H9 (cell line): Measurements from ENCODE around the gene KCNK5. TPM values are rescaled to one million over a fixed set of nuclear protein-coding genes. Genes with fewer than 3 reads are reported as not detected.
A peak's percentile ranks its signal among the peaks of the same experiment; 100 is the strongest.

Source experiments
- DNase-seq: peaks from one replicate; pipeline ENCODE4 v3.0.0-alpha.2; 2017
- H2AFZ ChIP-seq: one replicate; pipeline ENCODE4 v1.6.1; 2013; ENCODE audit warnings: mild to moderate bottlenecking, low read length, control low read depth, moderate library complexity
- H2AK5ac ChIP-seq: 2 replicates; pipeline ENCODE4 v1.6.1; 2013; ENCODE audit warnings: low read length, control low read depth, mixed read lengths; ENCODE audit not compliant: insufficient read length
- H2BK120ac ChIP-seq: one replicate; pipeline ENCODE4 v1.6.1; 2013; ENCODE audit warnings: low read depth, mild to moderate bottlenecking, low read length, control low read depth, inconsistent platforms; ENCODE audit not compliant: poor library complexity, severe bottlenecking
- H2BK12ac ChIP-seq: 2 replicates; pipeline ENCODE4 v1.6.1; 2013; ENCODE audit warnings: low read length, control low read depth, mixed read lengths, low read depth; ENCODE audit not compliant: insufficient read length
- H2BK15ac ChIP-seq: 2 replicates; pipeline ENCODE4 v1.6.1; 2013; ENCODE audit warnings: low read depth, low read length, control low read depth
- H2BK20ac ChIP-seq: one replicate; pipeline ENCODE4 v1.6.1; 2013; ENCODE audit warnings: low read depth, mild to moderate bottlenecking, low read length, control low read depth, inconsistent platforms; ENCODE audit not compliant: poor library complexity, severe bottlenecking
- H2BK5ac ChIP-seq: 2 replicates; pipeline ENCODE4 v1.6.1; 2013; ENCODE audit warnings: low read length, control low read depth, mixed read lengths; ENCODE audit not compliant: insufficient read length
- H3K14ac ChIP-seq: 2 replicates; pipeline ENCODE4 v1.6.1; 2013; ENCODE audit warnings: low read length, control low read depth; ENCODE audit not compliant: insufficient read depth
- H3K18ac ChIP-seq: 2 replicates; pipeline ENCODE4 v1.6.1; 2013; ENCODE audit warnings: low read depth, mild to moderate bottlenecking, mixed read lengths, low read length, control low read depth; ENCODE audit not compliant: insufficient read length
- H3K23ac ChIP-seq: 2 replicates; pipeline ENCODE4 v1.6.1; 2013; ENCODE audit warnings: low read length, control low read depth, mixed read lengths, low read depth; ENCODE audit not compliant: insufficient read length
- H3K23me2 ChIP-seq: 2 replicates; pipeline ENCODE4 v1.6.1; 2013; ENCODE audit warnings: low read depth, mild to moderate bottlenecking, mixed read lengths, low read length, control low read depth; ENCODE audit not compliant: insufficient read length, poor library complexity, severe bottlenecking
- H3K27ac ChIP-seq: 2 replicates; pipeline ENCODE4 v1.5.1; 2013; ENCODE audit warnings: low read length, control low read depth, mixed read lengths, low read depth; ENCODE audit not compliant: insufficient read length
- H3K27me3 ChIP-seq: 2 replicates; pipeline ENCODE4 v1.6.1; 2013; ENCODE audit warnings: low read length, control low read depth, inconsistent platforms; ENCODE audit not compliant: insufficient read depth
- H3K4ac ChIP-seq: 2 replicates; pipeline ENCODE4 v1.6.1; 2013; ENCODE audit warnings: low read depth, mild to moderate bottlenecking, control low read depth, inconsistent platforms, low read length, moderate library complexity
- H3K4me1 ChIP-seq: 2 replicates; pipeline ENCODE4 v1.6.1; 2013; ENCODE audit warnings: low read length, control low read depth, inconsistent platforms; ENCODE audit not compliant: insufficient read depth
- H3K4me2 ChIP-seq: 2 replicates; pipeline ENCODE4 v1.6.1; 2013; ENCODE audit warnings: low read length, control low read depth, mixed read lengths; ENCODE audit not compliant: insufficient read length, insufficient read depth
- H3K56ac ChIP-seq: 2 replicates; pipeline ENCODE4 v1.6.1; 2013; ENCODE audit warnings: low read depth, mild to moderate bottlenecking, mixed read lengths, low read length, control low read depth; ENCODE audit not compliant: insufficient read length
- H3K79me1 ChIP-seq: 2 replicates; pipeline ENCODE4 v1.6.1; 2013; ENCODE audit warnings: low read depth, mild to moderate bottlenecking, moderate library complexity, low read length, control low read depth, inconsistent platforms; ENCODE audit not compliant: insufficient read depth, poor library complexity, severe bottlenecking
- H3K79me2 ChIP-seq: 2 replicates; pipeline ENCODE4 v1.6.1; 2013; ENCODE audit warnings: low read length, control low read depth, inconsistent platforms; ENCODE audit not compliant: insufficient read depth
- H3K9ac ChIP-seq: 2 replicates; pipeline ENCODE4 v1.6.1; 2013; ENCODE audit warnings: low read length, control low read depth, mixed read lengths; ENCODE audit not compliant: insufficient read length; ENCODE audit errors: extremely low read depth
- H3K9me3 ChIP-seq: one replicate; pipeline ENCODE4 v1.6.1; 2013; ENCODE audit warnings: low read depth, low read length, inconsistent platforms; ENCODE audit not compliant: control insufficient read depth
- H3T11ph ChIP-seq: one replicate; pipeline ENCODE4 v1.6.1; 2013; ENCODE audit warnings: mild to moderate bottlenecking, low read length, control low read depth, inconsistent platforms
- H4K20me1 ChIP-seq: one replicate; pipeline ENCODE4 v1.6.1; 2013; ENCODE audit not compliant: control insufficient read depth, insufficient read length, insufficient read depth
- H4K5ac ChIP-seq: 2 replicates; pipeline ENCODE4 v1.6.1; 2013; ENCODE audit warnings: low read depth, mild to moderate bottlenecking, mixed read lengths, low read length, control low read depth; ENCODE audit not compliant: insufficient read length
- H4K8ac ChIP-seq: replicated peaks from 2 replicates; pipeline ENCODE4 v1.6.1; 2013; ENCODE audit warnings: low read length, control low read depth, mixed read lengths, low read depth; ENCODE audit not compliant: insufficient read length
- H4K91ac ChIP-seq: 2 replicates; pipeline ENCODE4 v1.6.1; 2013; ENCODE audit warnings: low read depth, mild to moderate bottlenecking, moderate library complexity, mixed read lengths, low read length, control low read depth; ENCODE audit not compliant: insufficient read length
- H3K27ac Mint-ChIP-seq, 3 experiments: 2 replicates in 2 of 3; 3 replicates in 1 of 3; pipeline ENCODE4 v1.8.0; 2020 to 2021; ENCODE audit warnings: mixed read lengths in 3 of 3, mild to moderate bottlenecking in 1 of 3, moderate library complexity in 1 of 3
- H3K27me3 Mint-ChIP-seq: 2 replicates; pipeline ENCODE4 v1.8.0; 2021; ENCODE audit warnings: low read depth, mild to moderate bottlenecking, moderate library complexity, mixed read lengths
- H3K36me3 Mint-ChIP-seq, 3 experiments: 2 replicates in 2 of 3; 3 replicates in 1 of 3; pipeline ENCODE4 v1.8.0; 2020 to 2021; ENCODE audit warnings: low read depth in 3 of 3, mixed read lengths in 3 of 3; ENCODE audit not compliant: insufficient read depth in 1 of 3
- H3K4me1 Mint-ChIP-seq, 2 experiments: 2 replicates each; pipeline ENCODE4 v1.8.0; 2020; ENCODE audit warnings: mixed read lengths in 2 of 2
- H3K4me3 Mint-ChIP-seq, 2 experiments: 2 replicates in 1 of 2; 3 replicates in 1 of 2; pipeline ENCODE4 v1.8.0; 2020 to 2021; ENCODE audit warnings: mild to moderate bottlenecking in 2 of 2, mixed read lengths in 2 of 2, moderate library complexity in 1 of 2
- H3K9me3 Mint-ChIP-seq, 2 experiments: 2 replicates in 1 of 2; 3 replicates in 1 of 2; pipeline ENCODE4 v1.8.0; 2020; ENCODE audit warnings: mild to moderate bottlenecking in 2 of 2, mixed read lengths in 2 of 2, moderate library complexity in 1 of 2
- CTCF ChIP-seq: fragments of 200-600 bp; sonication (generic); conservative IDR thresholded peaks from 3 replicates; pipeline ENCODE4 v1.8.0; 2021; ENCODE audit warnings: antibody characterized with exemption, mild to moderate bottlenecking
- WGBS: extraction: QIAGEN DNeasy Blood & Tissue Kit; methylation state at CpG from one replicate; pipeline ENCODE4 v1.1.7; 2013; ENCODE audit warnings: missing lambda C conversion rate, low lambda C conversion rate, mixed read lengths; ENCODE audit not compliant: insufficient read length; ENCODE audit errors: extremely low coverage; 5-methylcytosine and 5-hydroxymethylcytosine counted together
- total RNA-seq: library from RNA; stranded (reverse); gene quantifications from 2 replicates; pipeline ENCODE4 v1.2.1, GENCODE V29; 2021

KCNK5 gene
- total RNA-seq, 1 experiment from 2014 or later: 30.0 TPM

GRCh38 chr6:39199231-39199940 lies 29.9 kb downstream of the KCNK5 start:
- no peak overlapping the region for H2BK120ac ChIP-seq
- H3K9me3 ChIP-seq: no peaks in the 10 kb centered on the region
- WGBS: no CpG with 5 or more reads among the region's 7 CpGs
- no peak overlapping the region for H4K5ac ChIP-seq
- H4K91ac ChIP-seq: no peak overlapping the region
- H3K14ac ChIP-seq: no peak overlapping the region; the same call in 1 of the 2 replicates
- no peak overlapping the region for H3K4ac ChIP-seq
- peaks cover 15% of the 10 kb centered on the region for H3K79me1 ChIP-seq
- no peak overlapping the region; a peak in 1 of 5 replicates for H3K4me3 Mint-ChIP-seq
- H3K27ac ChIP-seq: no peak overlapping the region
- H3K23ac ChIP-seq: no peak overlapping the region
- H3K9me3 Mint-ChIP-seq: no peaks in the 10 kb centered on the region
- no peak for DNase-seq
- no peak overlapping the region for H3K4me2 ChIP-seq
- H3K9ac ChIP-seq: no peak overlapping the region
- peaks cover 29 to 33% (median 31%) of the 10 kb centered on the region in 3 experiments; a peak in 6 of 7 replicates for H3K36me3 Mint-ChIP-seq
- no peak overlapping the region for H2BK20ac ChIP-seq
- H3K27me3 Mint-ChIP-seq: no peaks in the 10 kb centered on the region; the same call in 1 of the 2 replicates
- no peak overlapping the region for H3K18ac ChIP-seq
- H3K4me1 ChIP-seq: peaks cover 5% of the 10 kb centered on the region; the same call in 1 of the 2 replicates
- no peak overlapping the region for H2BK12ac ChIP-seq
- peak overlapping the region in 1 of 3 experiments; percentile 35; a peak in 3 of 7 replicates for H3K27ac Mint-ChIP-seq
- peaks cover 34 to 39% of the 10 kb centered on the region in 2 experiments for H3K4me1 Mint-ChIP-seq
- no peaks in the 10 kb centered on the region for H4K20me1 ChIP-seq
- H2AFZ ChIP-seq: no peak overlapping the region
- H3T11ph ChIP-seq: no peak overlapping the region
- H3K56ac ChIP-seq: no peak overlapping the region
- H2BK5ac ChIP-seq: no peak overlapping the region
- H3K23me2 ChIP-seq: no peaks in the 10 kb centered on the region
- no peak overlapping the region for H2BK15ac ChIP-seq
- H3K79me2 ChIP-seq: peaks cover 18% of the 10 kb centered on the region; the same call in 1 of the 2 replicates
- TF ChIP-seq CTCF: no peak
- no peak overlapping the region for H2AK5ac ChIP-seq
- H4K8ac ChIP-seq: no peak overlapping the region
- H3K27me3 ChIP-seq: no peaks in the 10 kb centered on the region
